ENCODE results near the gene DHFR. TPM values are rescaled to one million over a fixed set of nuclear protein-coding genes. Genes with fewer than 3 reads are reported as not detected.
A peak's percentile ranks its signal among the peaks of the same experiment; 100 is the strongest.

Gene DHFR
- total RNA-seq, 2 donors from 2014 or later: 3.9 to 4.8 TPM

- Histone ChIP-seq H3K4me3 (no peak overlapping the region), H3K27ac (no peak overlapping the region), H3K36me3 (no peaks in the 10 kb centered on the region), H3K27me3 (no peaks in the 10 kb centered on the region), H3K9me3 (no peaks in the 10 kb centered on the region), H3K4me1 (no peaks in the 10 kb centered on the region)
- no peak for DNase-seq (ENCODE audit: low spot score)
- TF ChIP-seq CTCF (IDR thresholded peaks at IDR 0.05): peak in 1 of 2 donors; percentile 51
Observed at GRCh38 chr5:80686757-80687156, 32.0 kb upstream of the DHFR start.

- no peaks in the 10 kb centered on the region for H3K9me3 ChIP-seq
- no peak for TF ChIP-seq CTCF (IDR thresholded peaks at IDR 0.05)
- H3K27me3 ChIP-seq: no peaks in the 10 kb centered on the region
- peaks cover 19% of the 10 kb centered on the region for H3K36me3 ChIP-seq
- no peak overlapping the region for H3K27ac ChIP-seq
- no peak overlapping the region for H3K4me3 ChIP-seq
- H3K4me1 ChIP-seq: no peaks in the 10 kb centered on the region
- no peak for DNase-seq (ENCODE audit: low spot score)
Observed at GRCh38 chr5:80676706-80677105, 21.9 kb upstream of the DHFR start.

GRCh38 chr5:80672140-80672736, 17.5 kb upstream of the DHFR start:
- DNase-seq (ENCODE audit: low spot score): peak; percentile 80
- Histone ChIP-seq H3K9me3 (no peaks in the 10 kb centered on the region), H3K27ac (no peak overlapping the region), H3K36me3 (peaks cover 8% of the 10 kb centered on the region), H3K27me3 (no peaks in the 10 kb centered on the region), H3K4me1 (no peaks in the 10 kb centered on the region), H3K4me3 (no peak overlapping the region)
- peak; percentile 57 to 81 for TF ChIP-seq CTCF (IDR thresholded peaks at IDR 0.05)

- no peak for DNase-seq (ENCODE audit: low spot score)
- no peaks in the 10 kb centered on the region for H3K4me1 ChIP-seq
- no peak overlapping the region for H3K4me3 ChIP-seq
- H3K27ac ChIP-seq: no peak overlapping the region
- no peaks in the 10 kb centered on the region for H3K9me3 ChIP-seq
- H3K36me3 ChIP-seq: peaks cover 7% of the 10 kb centered on the region
- no peaks in the 10 kb centered on the region for H3K27me3 ChIP-seq
- no peak for TF ChIP-seq CTCF (IDR thresholded peaks at IDR 0.05)
Observed at GRCh38 chr5:80668016-80668969, 13.5 kb upstream of the DHFR start.

- DNase-seq (ENCODE audit: low spot score): no peak
- H3K36me3 ChIP-seq: no peaks in the 10 kb centered on the region
- H3K27ac ChIP-seq: no peak overlapping the region
Observed at GRCh38 chr5:80667384-80667783, 12.6 kb upstream of the DHFR start.

More at GRCh38 chr5:80667384-80667783, 12.6 kb upstream of the DHFR start:
- Histone ChIP-seq H3K4me1 (no peaks in the 10 kb centered on the region), H3K27me3 (no peaks in the 10 kb centered on the region), H3K4me3 (no peak overlapping the region), H3K9me3 (no peaks in the 10 kb centered on the region)
- no peak for TF ChIP-seq CTCF (IDR thresholded peaks at IDR 0.05)
